ENCODE results near the gene PKP1. TPM values are rescaled to one million over a fixed set of nuclear protein-coding genes. Genes with fewer than 3 reads are reported as not detected.

PKP1 gene
- total and polyA plus RNA-seq, 3 donors from 2014 or later = 0.11 to 0.63 (median 0.50) TPM

DNA sequence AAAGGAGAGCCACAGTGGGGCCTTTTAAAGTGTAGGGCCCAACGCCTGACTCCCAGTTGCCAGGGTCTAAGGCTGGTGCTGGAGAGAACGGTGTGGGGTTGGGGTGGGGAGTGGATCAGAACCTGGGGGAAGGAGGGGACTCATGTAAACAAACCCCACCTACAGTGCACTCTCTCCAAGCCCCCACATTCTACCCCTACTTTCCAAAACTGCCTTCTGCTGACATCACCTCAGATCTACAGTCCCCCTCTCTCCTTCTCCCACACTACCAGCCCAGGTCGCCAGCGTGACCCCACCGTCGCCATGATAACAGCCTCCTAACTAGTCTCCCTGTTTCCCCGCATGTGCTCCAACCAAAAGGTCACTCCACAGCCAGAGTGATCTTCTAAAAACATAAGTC lies 67.6 kb downstream of the PKP1 start:
- 92 to 95% methylated on average over 7 of the region's 7 CpGs for WGBS, 2 donors
- Histone ChIP-seq H3K4me3 (no peak overlapping the region), H3K9me3 (no peaks in the 10 kb centered on the region), H3K4me1 (no peaks in the 10 kb centered on the region), H3K27ac (no peak overlapping the region), H3K27me3 (no peaks in the 10 kb centered on the region), H3K36me3 (ENCODE audit: low read depth, missing control alignments) (no peaks in the 10 kb centered on the region)
- TF ChIP-seq, protein P1, sequence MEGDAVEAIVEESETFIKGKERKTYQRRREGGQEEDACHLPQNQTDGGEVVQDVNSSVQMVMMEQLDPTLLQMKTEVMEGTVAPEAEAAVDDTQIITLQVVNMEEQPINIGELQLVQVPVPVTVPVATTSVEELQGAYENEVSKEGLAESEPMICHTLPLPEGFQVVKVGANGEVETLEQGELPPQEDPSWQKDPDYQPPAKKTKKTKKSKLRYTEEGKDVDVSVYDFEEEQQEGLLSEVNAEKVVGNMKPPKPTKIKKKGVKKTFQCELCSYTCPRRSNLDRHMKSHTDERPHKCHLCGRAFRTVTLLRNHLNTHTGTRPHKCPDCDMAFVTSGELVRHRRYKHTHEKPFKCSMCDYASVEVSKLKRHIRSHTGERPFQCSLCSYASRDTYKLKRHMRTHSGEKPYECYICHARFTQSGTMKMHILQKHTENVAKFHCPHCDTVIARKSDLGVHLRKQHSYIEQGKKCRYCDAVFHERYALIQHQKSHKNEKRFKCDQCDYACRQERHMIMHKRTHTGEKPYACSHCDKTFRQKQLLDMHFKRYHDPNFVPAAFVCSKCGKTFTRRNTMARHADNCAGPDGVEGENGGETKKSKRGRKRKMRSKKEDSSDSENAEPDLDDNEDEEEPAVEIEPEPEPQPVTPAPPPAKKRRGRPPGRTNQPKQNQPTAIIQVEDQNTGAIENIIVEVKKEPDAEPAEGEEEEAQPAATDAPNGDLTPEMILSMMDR (IDR thresholded peaks at IDR 0.05) = no peak
- TF ChIP-seq POLR2A (IDR thresholded peaks at IDR 0.05) = no peak
- intact Hi-C loops (cut with DNase I; ENCODE audit: low total_unique reads) = no loop called here
- DNase-seq = no peak

DNA sequence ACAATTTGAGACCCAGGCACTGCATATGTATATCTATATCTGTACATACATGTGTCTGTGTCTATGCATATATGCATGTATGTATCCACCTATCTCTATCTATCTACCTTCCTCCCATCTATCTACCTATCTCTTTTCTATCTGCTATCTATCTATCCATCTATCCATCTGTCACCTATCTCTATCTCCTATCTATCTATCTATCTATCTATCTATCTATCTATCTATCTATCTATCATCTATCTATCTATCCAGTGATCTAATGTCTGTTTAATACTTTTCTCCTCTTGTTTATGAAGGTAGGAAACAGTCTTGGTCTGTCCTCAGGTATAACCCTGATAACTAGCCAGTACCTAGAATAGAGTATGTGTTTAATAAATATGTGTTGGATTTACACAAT lies 68.3 kb downstream of the PKP1 start:
- no peaks in the 10 kb centered on the region for H3K36me3 ChIP-seq (ENCODE audit: low read depth, missing control alignments)
- intact Hi-C loops (cut with DNase I; ENCODE audit: low total_unique reads) = no loop called here
- H3K4me1 ChIP-seq = no peaks in the 10 kb centered on the region
- DNase-seq = no peak
- no peak overlapping the region for H3K27ac ChIP-seq
- TF ChIP-seq, protein P1 (IDR thresholded peaks at IDR 0.05) = no peak
- no peak for TF ChIP-seq POLR2A (IDR thresholded peaks at IDR 0.05)
- no peaks in the 10 kb centered on the region for H3K9me3 ChIP-seq
- H3K27me3 ChIP-seq = no peaks in the 10 kb centered on the region
- H3K4me3 ChIP-seq = no peak overlapping the region

DNA sequence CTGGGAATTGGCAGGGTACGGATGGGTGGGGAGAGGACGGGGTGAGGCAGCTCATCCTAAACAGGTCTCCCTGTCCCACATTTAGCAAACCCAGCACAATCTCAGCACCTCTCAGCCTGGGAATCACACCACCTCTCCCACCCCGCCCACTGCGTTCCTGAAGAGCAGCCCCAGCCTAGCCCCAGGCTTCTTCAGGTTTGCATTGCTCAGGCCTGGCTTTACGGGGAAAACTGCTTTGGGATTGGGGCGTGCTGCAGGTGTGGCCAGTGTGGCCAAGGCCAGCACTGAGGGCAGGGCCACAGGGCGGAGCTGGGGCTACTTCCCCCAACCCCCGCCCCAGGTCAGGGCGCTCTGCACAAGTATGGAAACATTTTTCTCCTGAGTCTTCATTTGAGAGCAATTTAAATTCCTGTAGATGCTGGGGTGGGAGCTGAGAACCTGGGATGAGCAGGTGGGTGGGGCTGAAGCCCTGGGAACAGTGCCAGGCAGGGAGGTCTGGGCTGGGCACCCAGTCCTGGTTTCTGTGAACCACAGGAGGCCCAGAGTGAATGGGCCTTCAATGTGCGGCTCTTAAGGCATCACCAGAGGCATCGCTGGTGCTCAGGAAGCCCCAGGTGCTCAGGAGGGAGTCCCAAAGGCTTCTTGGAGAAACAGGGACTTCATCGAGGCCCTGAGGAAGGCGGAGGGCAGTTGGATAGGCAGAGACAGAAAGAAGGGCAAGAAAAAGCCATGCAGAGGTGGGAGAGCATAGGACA lies 70.1 kb downstream of the PKP1 start:
- WGBS, 2 donors = 93 to 97% methylated on average over 12 to 13 of the region's 13 CpGs
- H3K27me3 ChIP-seq = no peaks in the 10 kb centered on the region
- TF ChIP-seq POLR2A (IDR thresholded peaks at IDR 0.05) = no peak
- TF ChIP-seq, protein P1 (IDR thresholded peaks at IDR 0.05) = no peak
- H3K27ac ChIP-seq = no peak overlapping the region
- no peak for DNase-seq
- no peak overlapping the region for H3K4me3 ChIP-seq
- no peaks in the 10 kb centered on the region for H3K9me3 ChIP-seq
- H3K36me3 ChIP-seq (ENCODE audit: low read depth, missing control alignments) = no peaks in the 10 kb centered on the region
- intact Hi-C loops (cut with DNase I; ENCODE audit: low total_unique reads) = no loop called here
- H3K4me1 ChIP-seq = no peaks in the 10 kb centered on the region

DNA sequence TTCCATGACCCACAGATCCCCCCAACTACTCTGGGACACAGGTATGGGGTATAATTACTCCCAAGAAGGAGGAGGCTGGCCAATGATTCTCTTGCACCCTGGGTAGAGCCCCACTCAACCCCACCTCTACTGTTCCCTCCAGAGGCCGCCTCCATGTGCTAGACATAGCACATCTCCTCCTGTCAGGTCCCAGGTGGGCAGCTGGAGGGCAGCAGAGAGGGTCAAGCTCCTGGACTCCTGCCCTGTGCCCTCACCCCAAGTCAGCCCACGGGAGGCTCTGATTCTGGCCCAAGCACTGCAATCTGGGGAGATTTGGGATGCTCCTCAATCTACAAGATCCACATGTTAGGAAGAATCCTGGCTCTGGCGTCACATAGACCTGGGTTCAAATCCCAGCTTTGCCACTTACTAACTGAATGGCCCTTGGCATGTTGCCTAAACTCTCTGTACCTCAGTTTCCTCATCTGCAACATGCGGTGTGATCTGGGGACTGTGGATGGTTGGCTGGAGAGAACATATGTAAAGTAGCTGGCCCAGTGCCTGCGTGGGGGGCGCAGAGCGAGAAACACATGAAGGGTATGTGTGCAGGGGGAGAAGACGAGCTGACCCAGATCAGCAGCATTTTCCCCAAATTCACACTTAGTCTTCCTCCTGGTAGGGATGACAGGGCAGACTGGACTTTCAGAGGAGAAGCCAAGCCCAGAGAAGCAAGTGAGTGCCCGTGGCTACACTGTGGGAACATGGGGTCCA lies 71.0 kb downstream of the PKP1 start:
- Histone ChIP-seq H3K27me3 (no peaks in the 10 kb centered on the region), H3K9me3 (no peaks in the 10 kb centered on the region), H3K27ac (no peak overlapping the region), H3K36me3 (ENCODE audit: low read depth, missing control alignments) (no peaks in the 10 kb centered on the region), H3K4me3 (no peak overlapping the region), H3K4me1 (no peaks in the 10 kb centered on the region)
- intact Hi-C loops (cut with DNase I; ENCODE audit: low total_unique reads) = no loop called here
- no peak for TF ChIP-seq POLR2A (IDR thresholded peaks at IDR 0.05)
- TF ChIP-seq, protein P1 (IDR thresholded peaks at IDR 0.05) = no peak
- 93 to 100% methylated on average over 7 to 9 of the region's 9 CpGs for WGBS, 2 donors
- DNase-seq = no peak

Data from testis (tissue), 3 donors.